Activated CD4-positive, alpha-beta T cell treated with anti-CD3 and anti-CD28 coated beads, Interleukin-2, amount 10 ng/mL, durations not matched to agents 7 days and 5 days (primary cell): ENCODE measurements around the gene OR56A5. TPM values are rescaled to one million over a fixed set of nuclear protein-coding genes. Genes with fewer than 3 reads are reported as not detected.
"Not testable (repeated sequence)": the region's sequence is repeated elsewhere in the genome, so short reads cannot be mapped to it uniquely, and the experiment has no call there.

Experiments
- CTCF ChIA-PET: fragments of 350-600 bp; sonication (Branson Sonifier 250); formaldehyde crosslinking; loops from one replicate; lab custom pipeline; 2021; ENCODE audit warnings: antibody characterized with exemption; lab: Charles Lee
- POLR2A ChIA-PET: fragments of 350-600 bp; sonication (Branson Sonifier 250); formaldehyde crosslinking; loops from one replicate; lab custom pipeline; 2021; ENCODE audit warnings: antibody characterized with exemption; lab: Charles Lee
- DNase-seq: peaks from one replicate; pipeline ENCODE4 v3.0.0-alpha.2; 2020
- H3K27ac Mint-ChIP-seq: one replicate; pipeline ENCODE4 v1.8.0; 2021; ENCODE audit warnings: mild to moderate bottlenecking, moderate library complexity, mixed read lengths
- H3K27me3 Mint-ChIP-seq: one replicate; pipeline ENCODE4 v1.8.0; 2021; ENCODE audit warnings: mixed read lengths
- H3K36me3 Mint-ChIP-seq: one replicate; pipeline ENCODE4 v1.8.0; 2021; ENCODE audit warnings: low read depth, mixed read lengths
- H3K4me1 Mint-ChIP-seq: one replicate; pipeline ENCODE4 v1.8.0; 2021; ENCODE audit warnings: mixed read lengths
- H3K4me3 Mint-ChIP-seq: one replicate; pipeline ENCODE4 v1.8.0; 2021; ENCODE audit warnings: mild to moderate bottlenecking, moderate library complexity, mixed read lengths
- H3K9me3 Mint-ChIP-seq: one replicate; pipeline ENCODE4 v1.8.0; 2021; ENCODE audit warnings: mixed read lengths
- total RNA-seq, 2 experiments: library from RNA; stranded (reverse); gene quantifications; one replicate each; pipeline ENCODE4 v1.2.3, GENCODE V29; 2021

OR56A5 gene
- total RNA-seq, 2 experiments from 2014 or later = not detected

GRCh38 chr11:5967708-5968107 lies 586 bp downstream of the OR56A5 start:
- Mint-ChIP-seq H3K36me3 (no peaks in the 10 kb centered on the region), H3K4me1 (no peaks in the 10 kb centered on the region), H3K4me3 (no peak overlapping the region), H3K27me3 (peaks cover 12% of the 10 kb centered on the region), H3K9me3 (peaks cover 6% of the 10 kb centered on the region), H3K27ac (no peak overlapping the region)
- ChIA-PET CTCF (no interaction called here), POLR2A (no interaction called here)
- DNase-seq = no peak

GRCh38 chr11:5966958-5967357 lies 1.3 kb downstream of the OR56A5 start:
- Mint-ChIP-seq H3K27ac (no peak overlapping the region), H3K27me3 (peaks cover 12% of the 10 kb centered on the region), H3K9me3 (peaks cover 9% of the 10 kb centered on the region), H3K4me3 (no peak overlapping the region), H3K36me3 (no peaks in the 10 kb centered on the region), H3K4me1 (no peaks in the 10 kb centered on the region)
- ChIA-PET POLR2A (no interaction called here), CTCF (no interaction called here)
- no peak for DNase-seq

- H3K4me1 Mint-ChIP-seq, H3K36me3 Mint-ChIP-seq, H3K9me3 Mint-ChIP-seq, POLR2A ChIA-PET, H3K27ac Mint-ChIP-seq, H3K27me3 Mint-ChIP-seq, H3K4me3 Mint-ChIP-seq, DNase-seq, CTCF ChIA-PET: not testable (repeated sequence)
Observed at GRCh38 chr11:5960704-5961320, 7.5 kb downstream of the OR56A5 start.

GRCh38 chr11:5955586-5955985 lies 12.7 kb downstream of the OR56A5 start:
- POLR2A ChIA-PET = no interaction called here
- no peaks in the 10 kb centered on the region for H3K4me1 Mint-ChIP-seq
- no peak overlapping the region for H3K4me3 Mint-ChIP-seq
- H3K36me3 Mint-ChIP-seq = no peaks in the 10 kb centered on the region
- H3K9me3 Mint-ChIP-seq = no peaks in the 10 kb centered on the region
- peaks cover 8% of the 10 kb centered on the region for H3K27me3 Mint-ChIP-seq
- no peak for DNase-seq
- CTCF ChIA-PET = no interaction called here
- no peak overlapping the region for H3K27ac Mint-ChIP-seq

- H3K9me3 Mint-ChIP-seq = no peaks in the 10 kb centered on the region
- H3K27ac Mint-ChIP-seq = no peak within 1 kb of the TSS
- H3K36me3 Mint-ChIP-seq = no peaks in the 10 kb centered on the region
- H3K4me1 Mint-ChIP-seq = no peaks in the 10 kb centered on the region
- DNase-seq = no peak
- H3K27me3 Mint-ChIP-seq = peaks cover 2% of the 10 kb centered on the region
- POLR2A ChIA-PET = no interaction called here
- no peak within 1 kb of the TSS for H3K4me3 Mint-ChIP-seq
- CTCF ChIA-PET = no interaction called here
Observed at GRCh38 chr11:5941951-5942350, 26.3 kb downstream of the OR56A5 start, which contains the start of gene OR56A3. OR56A3 (plus strand) TSS chr11:5942251; CDS start chr11:5947347, 5,096 bp downstream.

GRCh38 chr11:5940748-5941147 lies 27.5 kb downstream of the OR56A5 start:
- ChIA-PET POLR2A (no interaction called here), CTCF (no interaction called here)
- no peak overlapping the region for H3K4me3 Mint-ChIP-seq
- H3K27ac Mint-ChIP-seq = no peak overlapping the region
- no peaks in the 10 kb centered on the region for H3K4me1 Mint-ChIP-seq
- no peaks in the 10 kb centered on the region for H3K9me3 Mint-ChIP-seq
- no peak for DNase-seq
- H3K36me3 Mint-ChIP-seq = no peaks in the 10 kb centered on the region
- peaks cover 2% of the 10 kb centered on the region for H3K27me3 Mint-ChIP-seq

- H3K9me3 Mint-ChIP-seq = no peaks in the 10 kb centered on the region
- H3K4me3 Mint-ChIP-seq = no peak overlapping the region
- H3K36me3 Mint-ChIP-seq = no peaks in the 10 kb centered on the region
- H3K4me1 Mint-ChIP-seq = no peaks in the 10 kb centered on the region
- peaks cover 2% of the 10 kb centered on the region for H3K27me3 Mint-ChIP-seq
- POLR2A ChIA-PET = no interaction called here
- DNase-seq = no peak
- CTCF ChIA-PET = interaction anchor here (0.6 kb wide), 1 partner anchor 299 kb away, joined by 3 read pairs; no protein-coding TSS in a partner anchor
- H3K27ac Mint-ChIP-seq = no peak overlapping the region
Observed at GRCh38 chr11:5938603-5938965, 29.7 kb downstream of the OR56A5 start.

GRCh38 chr11:5937868-5938602 lies 30.3 kb downstream of the OR56A5 start:
- no peaks in the 10 kb centered on the region for H3K36me3 Mint-ChIP-seq
- DNase-seq = no peak
- CTCF ChIA-PET = interaction anchor here (0.6 kb wide), 1 partner anchor 298 kb away, joined by 3 read pairs; no protein-coding TSS in a partner anchor
- no peak overlapping the region for H3K27ac Mint-ChIP-seq
- no peaks in the 10 kb centered on the region for H3K4me1 Mint-ChIP-seq
- no peaks in the 10 kb centered on the region for H3K9me3 Mint-ChIP-seq
- peaks cover 2% of the 10 kb centered on the region for H3K27me3 Mint-ChIP-seq
- POLR2A ChIA-PET = no interaction called here
- no peak overlapping the region for H3K4me3 Mint-ChIP-seq

GRCh38 chr11:5933116-5933515 lies 35.2 kb downstream of the OR56A5 start:
- Mint-ChIP-seq H3K4me3 (no peak overlapping the region), H3K36me3 (no peaks in the 10 kb centered on the region), H3K9me3 (peaks cover 8% of the 10 kb centered on the region), H3K27me3 (no peaks in the 10 kb centered on the region), H3K4me1 (no peaks in the 10 kb centered on the region), H3K27ac (no peak overlapping the region)
- ChIA-PET CTCF (no interaction called here), POLR2A (no interaction called here)
- no peak for DNase-seq

- Mint-ChIP-seq H3K9me3 (peaks cover 8% of the 10 kb centered on the region), H3K27me3 (no peaks in the 10 kb centered on the region), H3K4me1 (no peaks in the 10 kb centered on the region), H3K36me3 (no peaks in the 10 kb centered on the region), H3K4me3 (no peak overlapping the region), H3K27ac (no peak overlapping the region)
- ChIA-PET POLR2A (no interaction called here), CTCF (no interaction called here)
- DNase-seq = no peak
Observed at GRCh38 chr11:5932671-5933070, 35.6 kb downstream of the OR56A5 start.

- DNase-seq = no peak
- H3K27ac Mint-ChIP-seq = no peak overlapping the region
- H3K4me1 Mint-ChIP-seq = no peaks in the 10 kb centered on the region
- H3K36me3 Mint-ChIP-seq = no peaks in the 10 kb centered on the region
- POLR2A ChIA-PET = no interaction called here
- H3K27me3 Mint-ChIP-seq = no peaks in the 10 kb centered on the region
- CTCF ChIA-PET = no interaction called here
- H3K4me3 Mint-ChIP-seq = no peak overlapping the region
- peaks cover 10% of the 10 kb centered on the region for H3K9me3 Mint-ChIP-seq
Observed at GRCh38 chr11:5931061-5931460, 37.2 kb downstream of the OR56A5 start.

GRCh38 chr11:5930614-5931013 lies 37.7 kb downstream of the OR56A5 start:
- Mint-ChIP-seq H3K4me3 (no peak overlapping the region), H3K9me3 (peaks cover 10% of the 10 kb centered on the region), H3K27ac (no peak overlapping the region), H3K27me3 (no peaks in the 10 kb centered on the region), H3K4me1 (no peaks in the 10 kb centered on the region), H3K36me3 (no peaks in the 10 kb centered on the region)
- DNase-seq = no peak
- ChIA-PET POLR2A (no interaction called here), CTCF (no interaction called here)

- peaks cover 13% of the 10 kb centered on the region for H3K9me3 Mint-ChIP-seq
- no peak overlapping the region for H3K27ac Mint-ChIP-seq
- POLR2A ChIA-PET = no interaction called here
- no peak overlapping the region for H3K4me3 Mint-ChIP-seq
- CTCF ChIA-PET = no interaction called here
- DNase-seq = no peak
- H3K27me3 Mint-ChIP-seq = no peaks in the 10 kb centered on the region
- no peaks in the 10 kb centered on the region for H3K36me3 Mint-ChIP-seq
- no peaks in the 10 kb centered on the region for H3K4me1 Mint-ChIP-seq
Observed at GRCh38 chr11:5929571-5930368, 38.5 kb downstream of the OR56A5 start.
